Panc1 (cell line): ENCODE results near the gene MRPL17. TPM values are rescaled to one million over a fixed set of nuclear protein-coding genes. Genes with fewer than 3 reads are reported as not detected.
"Not testable (repeated sequence)": the region's sequence is repeated elsewhere in the genome, so short reads cannot be mapped to it uniquely, and the experiment has no call there.

Experiments used
- ATAC-seq: fragments of 200-7000 bp; cut with Tn5 transposase; 2 replicates; pipeline ENCODE4 v1.9.1; 2020; ENCODE audit warnings: mild to moderate bottlenecking, moderate library complexity
- BruUV-seq: library from RNA; stranded (reverse); fragments of 400-500 nt; replicated peaks from 2 replicates; lab custom pipeline; 2021; lab: Mats Ljungman, UMichigan
- CTCF ChIA-PET: fragments of 300-600 bp; sonication (Branson Sonifier 250); formaldehyde crosslinking; loops from one replicate; lab custom pipeline; 2022; ENCODE audit warnings: antibody characterized with exemption; lab: Charles Lee
- POLR2A ChIA-PET: fragments of 300-600 bp; sonication (Branson Sonifier 250); formaldehyde crosslinking; loops from one replicate; lab custom pipeline; 2022; ENCODE audit warnings: antibody characterized with exemption; lab: Charles Lee
- DNase-seq: peaks from one replicate; pipeline ENCODE4 v3.0.0-alpha.2; 2010; ENCODE audit warnings: low read depth, low spot score
- H3K27ac ChIP-seq: 2 replicates; pipeline ENCODE4 v1.5.1; 2011; ENCODE audit warnings: mild to moderate bottlenecking, low read length, inconsistent platforms
- H3K27me3 ChIP-seq: fragments of 200-500 bp; sonication (Bioruptor generic); 2 replicates; pipeline ENCODE4 v1.6.0; 2014; ENCODE audit warnings: low read length, inconsistent platforms; ENCODE audit not compliant: control insufficient read depth, insufficient read depth
- H3K36me3 ChIP-seq: fragments of 200-500 bp; sonication (Bioruptor generic); 2 replicates; pipeline ENCODE4 v1.5.1; 2014; ENCODE audit warnings: inconsistent platforms, mild to moderate bottlenecking, low read length, moderate library complexity; ENCODE audit not compliant: control insufficient read depth, insufficient read depth
- H3K4me1 ChIP-seq: 2 replicates; pipeline ENCODE4 v1.5.1; 2011; ENCODE audit warnings: inconsistent platforms, mild to moderate bottlenecking, low read length, moderate library complexity; ENCODE audit not compliant: control insufficient read depth, insufficient read depth
- H3K4me3 ChIP-seq, 2 experiments: 2 replicates each; pipeline ENCODE4 v1.5.1; 2011 to 2012; ENCODE audit warnings: low read depth in 2 of 2, low read length in 2 of 2, mild to moderate bottlenecking in 2 of 2, inconsistent platforms in 1 of 2, moderate library complexity in 1 of 2
- H3K9me3 ChIP-seq: fragments of 200-500 bp; sonication (Bioruptor generic); 2 replicates; pipeline ENCODE4 v1.5.1; 2014; ENCODE audit warnings: low read depth, mild to moderate bottlenecking, inconsistent platforms, low read length, moderate library complexity; ENCODE audit not compliant: control insufficient read depth, insufficient read depth
- CTCF ChIP-seq: fragments of 450-650 bp; IDR thresholded peaks from 2 replicates; pipeline ENCODE4 v1.5.1; 2017; ENCODE audit warnings: mild to moderate bottlenecking
- POLR2AphosphoS5 ChIP-seq: IDR thresholded peaks from 2 replicates; pipeline ENCODE4 v1.6.1; 2012; ENCODE audit warnings: mild to moderate bottlenecking, low read depth, low read length, moderate library complexity
- SIN3A ChIP-seq: IDR thresholded peaks from 2 replicates; pipeline ENCODE4 v1.6.1; 2012; ENCODE audit warnings: low read depth, mild to moderate bottlenecking, low read length, moderate library complexity, borderline replicate concordance; ENCODE audit not compliant: insufficient read depth
- TCF7L2 ChIP-seq: IDR thresholded peaks from 2 replicates; pipeline ENCODE4 v1.6.1; 2011; ENCODE audit warnings: mild to moderate bottlenecking, low read depth, low read length, inconsistent platforms
- in situ Hi-C: cut with HindIII; loops from 2 replicates; pipeline ENCODE4 v1.10.0; 2016; ENCODE audit warnings: low sequenced_read_pairs, low pct_unique_long_range_greater_than_20kb
- intact Hi-C: fragments of 100-400 bp; cut with micrococcal nuclease; formaldehyde crosslinking; loops from one replicate; pipeline ENCODE4 v1.10.0; 2022; ENCODE audit not compliant: unreplicated experiment
- total RNA-seq: library from RNA; stranded (reverse); gene quantifications from one replicate; pipeline ENCODE4 v1.2.1, GENCODE V29; 2021; ENCODE audit not compliant: unreplicated experiment
- TF ChIP-seq, protein P1 (sequence below), 2 experiments: IDR thresholded peaks; 2 replicates each; pipeline ENCODE4 v1.6.1; 2011 to 2012; ENCODE audit warnings: low read depth in 2 of 2, control low read depth in 1 of 2, low read length in 1 of 2, mild to moderate bottlenecking in 1 of 2, moderate library complexity in 1 of 2; ENCODE audit not compliant: insufficient read depth in 1 of 2

MRPL17 gene
- total RNA-seq, 1 experiment from 2014 or later: 115 TPM

DNA sequence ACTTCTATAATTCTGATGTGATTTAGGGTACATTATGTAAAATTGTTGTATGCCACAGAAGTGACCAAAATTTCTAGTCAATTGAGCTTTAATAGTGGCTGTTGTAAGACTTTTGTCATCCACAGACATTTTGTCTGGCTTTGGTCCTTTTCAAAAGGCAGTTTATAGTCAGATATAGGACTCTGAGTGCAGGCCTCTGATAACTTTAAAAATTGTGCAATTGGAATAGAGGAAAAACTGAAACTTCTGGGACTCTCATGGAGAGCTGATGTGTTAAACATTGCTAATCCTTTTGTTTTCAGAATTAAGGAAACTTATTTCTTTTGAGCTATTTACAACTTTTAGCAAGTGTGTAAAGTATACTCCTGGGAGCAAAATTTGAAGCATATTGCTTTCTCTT lies 9.0 kb upstream of the MRPL17 start:
- no peak for ATAC-seq
- Histone ChIP-seq H3K36me3 (no peaks in the 10 kb centered on the region), H3K9me3 (no peaks in the 10 kb centered on the region), H3K4me1 (no peaks in the 10 kb centered on the region), H3K4me3 (no peak overlapping the region), H3K27ac (no peak overlapping the region), H3K27me3 (peaks cover 5% of the 10 kb centered on the region; the same call in 1 of the 2 replicates)
- POLR2A ChIA-PET: no interaction called here
- TF ChIP-seq POLR2AphosphoS5 (no peak), SIN3A (no peak), CTCF (no peak), TCF7L2 (no peak)
- TF ChIP-seq, protein P1, sequence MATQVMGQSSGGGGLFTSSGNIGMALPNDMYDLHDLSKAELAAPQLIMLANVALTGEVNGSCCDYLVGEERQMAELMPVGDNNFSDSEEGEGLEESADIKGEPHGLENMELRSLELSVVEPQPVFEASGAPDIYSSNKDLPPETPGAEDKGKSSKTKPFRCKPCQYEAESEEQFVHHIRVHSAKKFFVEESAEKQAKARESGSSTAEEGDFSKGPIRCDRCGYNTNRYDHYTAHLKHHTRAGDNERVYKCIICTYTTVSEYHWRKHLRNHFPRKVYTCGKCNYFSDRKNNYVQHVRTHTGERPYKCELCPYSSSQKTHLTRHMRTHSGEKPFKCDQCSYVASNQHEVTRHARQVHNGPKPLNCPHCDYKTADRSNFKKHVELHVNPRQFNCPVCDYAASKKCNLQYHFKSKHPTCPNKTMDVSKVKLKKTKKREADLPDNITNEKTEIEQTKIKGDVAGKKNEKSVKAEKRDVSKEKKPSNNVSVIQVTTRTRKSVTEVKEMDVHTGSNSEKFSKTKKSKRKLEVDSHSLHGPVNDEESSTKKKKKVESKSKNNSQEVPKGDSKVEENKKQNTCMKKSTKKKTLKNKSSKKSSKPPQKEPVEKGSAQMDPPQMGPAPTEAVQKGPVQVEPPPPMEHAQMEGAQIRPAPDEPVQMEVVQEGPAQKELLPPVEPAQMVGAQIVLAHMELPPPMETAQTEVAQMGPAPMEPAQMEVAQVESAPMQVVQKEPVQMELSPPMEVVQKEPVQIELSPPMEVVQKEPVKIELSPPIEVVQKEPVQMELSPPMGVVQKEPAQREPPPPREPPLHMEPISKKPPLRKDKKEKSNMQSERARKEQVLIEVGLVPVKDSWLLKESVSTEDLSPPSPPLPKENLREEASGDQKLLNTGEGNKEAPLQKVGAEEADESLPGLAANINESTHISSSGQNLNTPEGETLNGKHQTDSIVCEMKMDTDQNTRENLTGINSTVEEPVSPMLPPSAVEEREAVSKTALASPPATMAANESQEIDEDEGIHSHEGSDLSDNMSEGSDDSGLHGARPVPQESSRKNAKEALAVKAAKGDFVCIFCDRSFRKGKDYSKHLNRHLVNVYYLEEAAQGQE (IDR thresholded peaks at IDR 0.05; ENCODE audit: insufficient read depth in 1 of 2, low read depth in 2 of 2, low read length in 1 of 2): no peak
- no TSS peak for BruUV-seq
- in situ Hi-C loops (no loop called here), intact Hi-C loops (no loop called here)
- no peak for DNase-seq
- CTCF ChIA-PET: no interaction called here

- DNase-seq, CTCF ChIA-PET, H3K27me3 ChIP-seq, ATAC-seq, H3K4me3 ChIP-seq, H3K27ac ChIP-seq, H3K4me1 ChIP-seq, BruUV-seq, H3K36me3 ChIP-seq, in situ Hi-C loops, POLR2A ChIA-PET, H3K9me3 ChIP-seq, intact Hi-C loops: not testable (repeated sequence)
These were observed 7.4 kb upstream of the MRPL17 start for GRCh38 chr11:6690431-6691132.

DNA sequence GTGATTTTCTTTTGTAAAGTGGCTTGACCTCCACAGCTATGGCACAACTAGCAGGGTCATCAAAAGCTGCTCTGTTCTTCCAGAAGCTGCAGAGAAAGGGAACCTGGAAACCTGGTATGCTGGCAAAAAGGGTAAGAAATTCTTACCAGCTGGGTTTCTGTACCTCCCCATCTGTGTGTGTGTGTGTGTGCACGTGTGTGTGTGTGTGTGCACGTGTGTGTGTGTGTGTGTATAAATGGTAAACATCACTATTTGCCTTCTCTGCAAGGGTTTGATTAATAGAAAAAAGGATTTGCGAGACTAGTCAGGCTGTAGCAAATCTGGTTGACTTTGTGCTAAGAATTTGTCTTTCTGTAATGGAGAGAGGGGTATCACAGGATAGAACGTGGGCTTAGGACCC lies 4.7 kb upstream of the MRPL17 start:
- peaks cover 3% of the 10 kb centered on the region; the same call in 1 of the 2 replicates for H3K27me3 ChIP-seq
- H3K27ac ChIP-seq: no peak overlapping the region
- ATAC-seq (no peak), DNase-seq (no peak)
- in situ Hi-C loops: no loop called here
- ChIA-PET CTCF (interaction anchor here (0.6 to 0.7 kb wide), 2 partner anchors 41 to 45 kb away, joined by 3 to 4 read pairs; no protein-coding TSS in a partner anchor), POLR2A (interaction anchor here (0.6 to 0.7 kb wide), 2 partner anchors 124 to 345 kb away, joined by 10 to 11 read pairs; no protein-coding TSS in a partner anchor)
- H3K9me3 ChIP-seq: no peaks in the 10 kb centered on the region
- H3K4me1 ChIP-seq: peaks cover 6% of the 10 kb centered on the region
- TF ChIP-seq TCF7L2: no peak
- TF ChIP-seq, protein P1 (IDR thresholded peaks at IDR 0.05; ENCODE audit: insufficient read depth in 1 of 2, low read depth in 2 of 2, low read length in 1 of 2): no peak
- TF ChIP-seq CTCF: no peak
- TF ChIP-seq POLR2AphosphoS5: no peak
- TF ChIP-seq SIN3A: no peak
- BruUV-seq: no TSS peak
- H3K4me3 ChIP-seq: no peak overlapping the region
- H3K36me3 ChIP-seq: no peaks in the 10 kb centered on the region; the same call in 1 of the 2 replicates
- intact Hi-C loops: no loop called here
